Retinal pigment epithelial cell (primary cell): ENCODE results near the gene NOA1.
A peak's percentile ranks its signal among the peaks of the same experiment; 100 is the strongest.

Experiments used
- DNase-seq: peaks from one replicate; pipeline ENCODE4 v3.0.0-alpha.2; 2010; ENCODE audit warnings: low read depth
- H3K4me3 ChIP-seq: 2 replicates; pipeline ENCODE4 v1.5.1; 2011; ENCODE audit warnings: mild to moderate bottlenecking, low read length, control low read depth, moderate library complexity
- CTCF ChIP-seq: conservative IDR thresholded peaks from 2 replicates; pipeline ENCODE4 v1.5.1; 2011; ENCODE audit warnings: low read depth, low read length, control low read depth, inconsistent platforms

The NOA1 gene

GRCh38 chr4:56978750-56979303, 1.4 kb upstream of the NOA1 start, which contains the start of gene POLR2B:
Gene POLR2B, plus strand, starts transcription at chr4:56978896. Its CDS starts 90 bp downstream, at chr4:56978986.
- TF ChIP-seq CTCF = no peak
- peak within 1 kb of the TSS; percentile 81 for H3K4me3 ChIP-seq
- DNase-seq = peak; percentile 78

GRCh38 chr4:56976837-56977320, 527 bp downstream of the NOA1 start:
- peak; percentile 13 for TF ChIP-seq CTCF
- DNase-seq = no peak
- peak overlapping the region; percentile 81 for H3K4me3 ChIP-seq

- H3K4me3 ChIP-seq = peak overlapping the region; percentile 81
- no peak for TF ChIP-seq CTCF
- no peak for DNase-seq
These were observed 1.0 kb downstream of the NOA1 start for GRCh38 chr4:56976283-56976836.

GRCh38 chr4:56973336-56973735, 4.1 kb downstream of the NOA1 start:
- TF ChIP-seq CTCF = no peak
- no peak for DNase-seq
- H3K4me3 ChIP-seq = no peak overlapping the region

GRCh38 chr4:56972809-56973208, 4.6 kb downstream of the NOA1 start:
- TF ChIP-seq CTCF = no peak
- no peak overlapping the region for H3K4me3 ChIP-seq
- no peak for DNase-seq

- TF ChIP-seq CTCF = no peak
- H3K4me3 ChIP-seq = no peak overlapping the region
- DNase-seq = no peak
These were observed 5.0 kb downstream of the NOA1 start for GRCh38 chr4:56972389-56972788.

GRCh38 chr4:56971383-56971782, 6.0 kb downstream of the NOA1 start:
- DNase-seq = no peak
- TF ChIP-seq CTCF = no peak
- no peak overlapping the region for H3K4me3 ChIP-seq
